BLaER1 treated with 17β-estradiol and CSF1 and Interleukin-3, amounts not matched to agents 10 nM and 100 nM (cell line): ENCODE data around the gene BEND3.
A peak's percentile ranks its signal among the peaks of the same experiment; 100 is the strongest.

ENCODE experiments used
- H3K27ac ChIP-seq, 11 experiments: shearing (Covaris generic); formaldehyde crosslinking; 2 replicates each; pipeline ENCODE4 v1.8.1; 2022
- H3K27me3 ChIP-seq, 11 experiments: shearing (Covaris generic); formaldehyde crosslinking; 2 replicates each; pipeline ENCODE4 v1.8.1; 2022
- H3K36me3 ChIP-seq, 11 experiments: shearing (Covaris generic); formaldehyde crosslinking; 2 replicates each; pipeline ENCODE4 v1.8.1; 2022
- H3K4me1 ChIP-seq, 10 experiments: shearing (Covaris generic); formaldehyde crosslinking; 2 replicates each; pipeline ENCODE4 v1.8.1; 2022
- H3K4me2 ChIP-seq, 11 experiments: shearing (Covaris generic); formaldehyde crosslinking; 2 replicates each; pipeline ENCODE4 v1.8.1; 2022
- H3K4me3 ChIP-seq, 10 experiments: shearing (Covaris generic); formaldehyde crosslinking; 2 replicates each; pipeline ENCODE4 v1.8.1; 2022
- H3K9ac ChIP-seq, 11 experiments: shearing (Covaris generic); formaldehyde crosslinking; 2 replicates each; pipeline ENCODE4 v1.8.1; 2022
- H3K9me3 ChIP-seq, 11 experiments: shearing (Covaris generic); formaldehyde crosslinking; replicated peaks in 1 of 11; 2 replicates each; pipeline ENCODE4 v1.8.1; 2022
- H4K20me1 ChIP-seq, 11 experiments: shearing (Covaris generic); formaldehyde crosslinking; 2 replicates each; pipeline ENCODE4 v1.8.1; 2022
- Cebpa-rat ChIP-seq, 11 experiments: shearing (Covaris generic); IDR thresholded peaks; 2 replicates each; pipeline ENCODE4 v1.8.1; 2022

Gene BEND3

GRCh38 chr6:107080036-107080435 lies 35.3 kb downstream of the BEND3 start:
- H3K36me3 ChIP-seq: peaks cover 7 to 59% (median 19%) of the 10 kb centered on the region in 11 experiments

DNA sequence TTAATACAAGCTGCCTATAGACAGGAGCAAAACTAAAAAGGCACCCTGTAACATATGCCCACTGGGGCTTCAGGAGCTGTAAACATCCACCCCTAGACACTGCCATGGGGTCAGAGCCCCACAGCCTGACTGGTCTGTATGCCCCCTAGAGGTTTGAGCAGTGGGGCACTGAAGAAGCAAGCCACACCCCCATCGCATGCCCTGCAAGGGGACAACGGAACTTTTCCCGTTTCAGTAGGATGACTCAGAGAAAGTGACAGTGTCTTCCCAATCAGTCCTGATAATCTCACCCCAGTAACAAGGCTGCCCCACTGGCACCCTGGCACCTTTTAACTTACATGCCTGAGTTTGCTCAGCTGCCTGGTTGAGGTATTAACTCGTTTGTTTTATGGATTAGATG lies 35.9 kb downstream of the BEND3 start:
- TF ChIP-seq Cebpa-rat (IDR thresholded peaks at IDR 0.05): no peak
- Histone ChIP-seq H3K9ac (peak overlapping the region in 1 of 11 experiments; percentile 23; a peak in 2 of 22 replicates), H3K36me3 (peaks cover 1 to 52% (median 14%) of the 10 kb centered on the region in 11 experiments), H3K27me3 (no peaks in the 10 kb centered on the region), H3K4me2 (peak overlapping the region in 4 of 11 experiments; percentile 12 to 42 (median 19); a peak in 5 of 22 replicates), H3K9me3 (peaks cover 6 to 8% (median 7%) of the 10 kb centered on the region in 11 experiments), H3K4me1 (peaks cover 6 to 14% (median 9%) of the 10 kb centered on the region in 10 experiments; a peak in 17 of 20 replicates), H3K27ac (no peak overlapping the region), H3K4me3 (no peak overlapping the region), H4K20me1 (peaks cover 0 to 26% (median 0%) of the 10 kb centered on the region in 11 experiments; a peak in 3 of 22 replicates)

More at GRCh38 chr6:107080036-107080435, 35.3 kb downstream of the BEND3 start:
- Histone ChIP-seq H3K27ac (no peak overlapping the region), H3K27me3 (no peaks in the 10 kb centered on the region), H4K20me1 (peaks cover 0 to 26% (median 0%) of the 10 kb centered on the region in 11 experiments; a peak in 3 of 22 replicates), H3K4me2 (peak overlapping the region in 4 of 11 experiments; percentile 12 to 42 (median 19); a peak in 1 of 22 replicates), H3K4me1 (peaks cover 6 to 10% (median 7%) of the 10 kb centered on the region in 10 experiments; a peak in 16 of 20 replicates), H3K4me3 (no peak overlapping the region), H3K9ac (no peak overlapping the region), H3K9me3 (peaks cover 12 to 14% (median 14%) of the 10 kb centered on the region in 11 experiments)
- no peak for TF ChIP-seq Cebpa-rat (IDR thresholded peaks at IDR 0.05)

DNA sequence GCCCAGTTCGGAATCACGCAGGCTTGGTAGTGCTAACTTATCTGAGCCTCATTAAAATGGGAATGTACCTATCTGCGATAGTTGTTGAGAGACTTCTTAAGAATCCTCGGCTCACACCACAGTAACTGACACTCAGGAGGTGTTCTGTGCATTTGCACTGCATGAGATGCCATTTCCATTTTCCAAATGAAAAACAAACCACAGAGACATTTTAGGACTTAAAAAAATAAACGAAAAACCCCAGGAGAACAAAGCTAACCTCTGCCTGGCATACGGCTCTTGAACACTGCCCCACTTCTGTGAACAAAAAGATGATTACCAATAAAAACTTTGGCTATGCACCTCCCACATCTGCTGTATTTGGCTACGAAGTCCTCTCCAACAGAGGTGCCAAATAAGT lies 37.6 kb downstream of the BEND3 start:
- Histone ChIP-seq H4K20me1 (peaks cover 0 to 26% (median 0%) of the 10 kb centered on the region in 11 experiments; a peak in 3 of 22 replicates), H3K36me3 (peaks cover 0 to 41% (median 9%) of the 10 kb centered on the region in 11 experiments; a peak in 8 of 22 replicates), H3K4me3 (no peak overlapping the region), H3K27me3 (no peaks in the 10 kb centered on the region), H3K9me3 (no peaks in the 10 kb centered on the region), H3K9ac (no peak overlapping the region), H3K27ac (no peak overlapping the region), H3K4me2 (no peak overlapping the region), H3K4me1 (peaks cover 6 to 14% (median 9%) of the 10 kb centered on the region in 10 experiments; a peak in 17 of 20 replicates)
- TF ChIP-seq Cebpa-rat (IDR thresholded peaks at IDR 0.05): no peak

GRCh38 chr6:107075951-107076381 lies 39.3 kb downstream of the BEND3 start:
- H4K20me1 ChIP-seq: peaks cover 0 to 37% (median 0%) of the 10 kb centered on the region in 11 experiments; a peak in 6 of 22 replicates
- H3K27ac ChIP-seq: no peak overlapping the region
- H3K4me2 ChIP-seq: no peak overlapping the region
- H3K4me3 ChIP-seq: no peak overlapping the region
- no peaks in the 10 kb centered on the region for H3K27me3 ChIP-seq
- peaks cover 6 to 14% (median 9%) of the 10 kb centered on the region in 10 experiments; a peak in 17 of 20 replicates for H3K4me1 ChIP-seq
- H3K9ac ChIP-seq: no peak overlapping the region
- H3K9me3 ChIP-seq: no peaks in the 10 kb centered on the region
- no peak for TF ChIP-seq Cebpa-rat (IDR thresholded peaks at IDR 0.05)
- peaks cover 2 to 46% (median 13%) of the 10 kb centered on the region in 11 experiments; a peak in 14 of 22 replicates for H3K36me3 ChIP-seq

DNA sequence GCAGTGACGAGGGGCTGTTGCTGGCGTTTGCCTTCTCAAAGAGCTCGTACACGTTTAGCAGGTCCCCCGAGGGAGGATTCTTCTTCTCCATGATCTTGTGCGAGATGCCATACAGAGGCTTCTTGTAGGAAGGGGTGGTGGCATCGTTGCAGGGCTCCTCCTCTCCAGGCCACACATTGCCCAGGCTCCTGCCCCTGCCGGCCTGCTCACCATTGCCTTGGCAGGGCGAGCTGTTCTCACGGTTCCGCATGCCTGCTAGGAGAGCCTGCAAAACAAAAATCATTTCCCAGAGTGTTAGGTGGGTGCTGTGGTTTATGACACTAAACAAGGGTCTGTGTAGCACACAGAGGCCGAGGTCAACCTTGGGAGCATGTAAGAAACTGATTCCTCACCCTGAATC lies 44.6 kb downstream of the BEND3 start:
- peaks cover 23 to 71% (median 51%) of the 10 kb centered on the region in 11 experiments; a peak in 21 of 22 replicates for H3K36me3 ChIP-seq
- TF ChIP-seq Cebpa-rat (IDR thresholded peaks at IDR 0.05): no peak
- H3K27me3 ChIP-seq: no peaks in the 10 kb centered on the region
- no peak overlapping the region for H3K27ac ChIP-seq
- H3K4me2 ChIP-seq: no peak overlapping the region
- peaks cover under 1 to 10% (median 2%) of the 10 kb centered on the region in 10 experiments; a peak in 16 of 20 replicates for H3K4me1 ChIP-seq
- H3K9me3 ChIP-seq: no peaks in the 10 kb centered on the region
- H3K4me3 ChIP-seq: no peak overlapping the region
- no peak overlapping the region for H3K9ac ChIP-seq
- peaks cover 0 to 25% (median 0%) of the 10 kb centered on the region in 11 experiments; a peak in 6 of 22 replicates for H4K20me1 ChIP-seq

- H3K36me3 ChIP-seq: peaks cover 23 to 71% (median 51%) of the 10 kb centered on the region in 11 experiments; a peak in 21 of 22 replicates
- no peak overlapping the region for H3K4me3 ChIP-seq
- peaks cover 8 to 17% (median 10%) of the 10 kb centered on the region in 10 experiments for H3K4me1 ChIP-seq
- H3K9ac ChIP-seq: no peak overlapping the region
- peaks cover 0 to 25% (median 0%) of the 10 kb centered on the region in 11 experiments; a peak in 6 of 22 replicates for H4K20me1 ChIP-seq
- H3K27ac ChIP-seq: no peak overlapping the region
- no peak for TF ChIP-seq Cebpa-rat (IDR thresholded peaks at IDR 0.05)
- H3K9me3 ChIP-seq: no peaks in the 10 kb centered on the region
- H3K27me3 ChIP-seq: no peaks in the 10 kb centered on the region
- H3K4me2 ChIP-seq: no peak overlapping the region
Measured at GRCh38 chr6:107069631-107070548, 45.4 kb downstream of the BEND3 start.

GRCh38 chr6:107068691-107069630 lies 46.4 kb downstream of the BEND3 start:
- TF ChIP-seq Cebpa-rat (IDR thresholded peaks at IDR 0.05): no peak
- peaks cover 17 to 24% (median 19%) of the 10 kb centered on the region in 10 experiments for H3K4me1 ChIP-seq
- H3K27me3 ChIP-seq: no peaks in the 10 kb centered on the region
- H3K4me2 ChIP-seq: no peak overlapping the region
- no peak overlapping the region for H3K4me3 ChIP-seq
- no peak overlapping the region for H3K27ac ChIP-seq
- H3K9me3 ChIP-seq: no peaks in the 10 kb centered on the region
- H3K36me3 ChIP-seq: peaks cover 23 to 67% (median 51%) of the 10 kb centered on the region in 11 experiments; a peak in 21 of 22 replicates
- H3K9ac ChIP-seq: no peak overlapping the region
- peaks cover 0 to 25% (median 0%) of the 10 kb centered on the region in 11 experiments; a peak in 6 of 22 replicates for H4K20me1 ChIP-seq
